ENCODE data around the gene TMEM59L. TPM values are rescaled to one million over a fixed set of nuclear protein-coding genes. Genes with fewer than 3 reads are reported as not detected.
A peak's percentile ranks its signal among the peaks of the same experiment; 100 is the strongest.
"Not testable (repeated sequence)": the region's sequence is repeated elsewhere in the genome, so short reads cannot be mapped to it uniquely, and the experiment has no call there.

TMEM59L gene
- total RNA-seq, 1 donor from 2014 or later = 1.5 TPM

DNA sequence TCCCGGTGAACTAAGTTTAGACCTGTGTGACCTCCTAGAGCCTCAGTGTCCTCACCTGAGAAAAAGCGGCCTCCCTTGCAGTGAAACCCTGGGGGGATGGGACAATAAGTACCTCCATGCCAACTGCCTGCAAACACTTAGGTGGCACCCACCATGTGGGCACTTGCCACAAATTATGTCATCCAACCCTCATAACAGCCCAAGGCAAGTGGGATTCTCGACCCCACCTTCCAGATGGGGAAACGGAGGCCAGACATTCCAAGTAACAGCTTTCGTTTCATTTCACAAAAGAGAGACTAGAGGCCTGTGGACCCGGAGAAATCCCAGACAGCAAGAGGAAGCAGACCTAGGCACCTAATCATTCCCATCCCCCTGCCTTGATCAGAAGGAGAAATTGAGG is 17.2 kb upstream of the TMEM59L start:
- Histone ChIP-seq H3K9me3 (replicated peaks) (no peaks in the 10 kb centered on the region), H3K36me3 (peaks cover 11% of the 10 kb centered on the region), H3K4me1 (peaks cover 33% of the 10 kb centered on the region), H3K27me3 (ENCODE audit: low read depth) (peaks cover 51% of the 10 kb centered on the region), H3K27ac (replicated peaks) (no peak overlapping the region), H3K4me3 (no peak overlapping the region)
- intact Hi-C loops (cut with micrococcal nuclease) = no loop called here
- TF ChIP-seq, protein P1, sequence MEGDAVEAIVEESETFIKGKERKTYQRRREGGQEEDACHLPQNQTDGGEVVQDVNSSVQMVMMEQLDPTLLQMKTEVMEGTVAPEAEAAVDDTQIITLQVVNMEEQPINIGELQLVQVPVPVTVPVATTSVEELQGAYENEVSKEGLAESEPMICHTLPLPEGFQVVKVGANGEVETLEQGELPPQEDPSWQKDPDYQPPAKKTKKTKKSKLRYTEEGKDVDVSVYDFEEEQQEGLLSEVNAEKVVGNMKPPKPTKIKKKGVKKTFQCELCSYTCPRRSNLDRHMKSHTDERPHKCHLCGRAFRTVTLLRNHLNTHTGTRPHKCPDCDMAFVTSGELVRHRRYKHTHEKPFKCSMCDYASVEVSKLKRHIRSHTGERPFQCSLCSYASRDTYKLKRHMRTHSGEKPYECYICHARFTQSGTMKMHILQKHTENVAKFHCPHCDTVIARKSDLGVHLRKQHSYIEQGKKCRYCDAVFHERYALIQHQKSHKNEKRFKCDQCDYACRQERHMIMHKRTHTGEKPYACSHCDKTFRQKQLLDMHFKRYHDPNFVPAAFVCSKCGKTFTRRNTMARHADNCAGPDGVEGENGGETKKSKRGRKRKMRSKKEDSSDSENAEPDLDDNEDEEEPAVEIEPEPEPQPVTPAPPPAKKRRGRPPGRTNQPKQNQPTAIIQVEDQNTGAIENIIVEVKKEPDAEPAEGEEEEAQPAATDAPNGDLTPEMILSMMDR (IDR thresholded peaks at IDR 0.05; ENCODE audit: borderline replicate concordance) = no peak
- DNase-seq = no peak

DNA sequence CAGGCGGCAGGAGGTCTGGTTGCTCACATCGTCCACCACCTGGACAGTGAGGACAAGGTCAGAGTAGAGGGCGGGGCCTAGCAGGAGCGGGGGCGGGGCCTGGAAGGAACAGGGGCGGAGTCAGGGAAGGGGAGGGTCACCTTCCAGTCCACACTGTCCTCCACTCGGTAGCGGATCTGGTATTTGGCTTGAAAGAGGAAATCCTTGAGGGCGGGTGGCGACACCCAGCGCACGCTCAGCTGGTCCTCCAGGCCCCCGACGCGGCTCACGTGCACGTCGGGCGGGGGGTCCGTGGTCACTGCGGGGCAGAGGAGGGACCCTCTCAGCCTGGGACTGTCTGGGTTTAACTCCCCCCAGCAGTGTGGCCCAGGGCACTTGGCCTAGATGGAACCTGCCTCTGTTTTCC is 15.9 kb upstream of the TMEM59L start:
- peaks cover 64% of the 10 kb centered on the region for H3K27me3 ChIP-seq (ENCODE audit: low read depth)
- H3K4me1 ChIP-seq = peaks cover 30% of the 10 kb centered on the region
- no peak overlapping the region for H3K27ac ChIP-seq (replicated peaks)
- TF ChIP-seq, protein P1 (IDR thresholded peaks at IDR 0.05; ENCODE audit: borderline replicate concordance) = no peak
- peak; percentile 53 for DNase-seq
- no peaks in the 10 kb centered on the region for H3K36me3 ChIP-seq
- intact Hi-C loops (cut with micrococcal nuclease) = no loop called here
- peak overlapping the region; percentile 17 for H3K4me3 ChIP-seq
- H3K9me3 ChIP-seq (replicated peaks) = no peaks in the 10 kb centered on the region

DNA sequence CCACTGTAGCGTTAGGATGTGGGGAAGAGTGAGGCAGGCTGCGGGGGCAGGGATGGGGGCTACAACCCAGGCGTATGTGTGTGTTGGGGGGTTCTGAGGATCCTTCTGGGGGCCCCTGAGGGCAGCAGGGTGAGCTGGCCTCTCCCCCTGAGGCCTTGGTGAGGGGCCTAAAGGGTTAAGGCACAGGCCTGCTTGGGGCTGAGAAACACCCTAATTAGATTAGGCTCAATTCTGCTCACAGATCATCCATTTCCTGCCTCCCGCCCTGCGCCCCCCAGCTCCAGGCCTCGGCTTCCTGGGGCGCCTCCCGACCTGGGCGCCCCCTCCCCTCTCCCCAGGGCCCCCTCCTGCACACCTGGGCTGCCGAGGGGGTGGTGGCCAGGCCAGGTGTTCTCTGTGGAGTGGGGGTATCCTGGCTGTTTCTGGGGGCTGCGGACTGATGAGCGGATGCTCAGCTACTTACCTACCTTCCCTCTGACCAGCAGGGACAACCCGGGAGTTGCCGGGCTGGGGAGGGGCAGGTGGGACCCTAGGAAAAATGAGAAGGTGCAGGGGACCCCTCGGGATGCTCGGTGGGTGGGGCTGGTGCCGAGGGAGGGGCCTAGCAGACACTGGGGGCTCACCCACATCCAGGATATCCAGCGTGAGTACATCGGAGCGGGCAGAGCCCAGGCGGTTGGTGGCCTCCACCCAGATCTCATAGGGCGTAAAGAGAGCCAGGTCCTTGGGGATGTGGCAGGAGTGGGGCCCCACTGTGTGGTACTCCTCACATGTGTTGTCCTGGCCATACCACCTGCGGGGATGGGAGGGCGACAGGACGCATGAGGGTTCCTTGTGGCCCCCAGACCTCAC is 14.6 kb upstream of the TMEM59L start:
- no peaks in the 10 kb centered on the region for H3K36me3 ChIP-seq
- no peak overlapping the region for H3K27ac ChIP-seq (replicated peaks)
- H3K4me3 ChIP-seq = no peak overlapping the region
- peaks cover 30% of the 10 kb centered on the region for H3K4me1 ChIP-seq
- H3K9me3 ChIP-seq (replicated peaks) = no peaks in the 10 kb centered on the region
- DNase-seq = no peak
- H3K27me3 ChIP-seq (ENCODE audit: low read depth) = peaks cover 77% of the 10 kb centered on the region
- intact Hi-C loops (cut with micrococcal nuclease) = no loop called here
- TF ChIP-seq, protein P1 (IDR thresholded peaks at IDR 0.05; ENCODE audit: borderline replicate concordance) = no peak

DNA sequence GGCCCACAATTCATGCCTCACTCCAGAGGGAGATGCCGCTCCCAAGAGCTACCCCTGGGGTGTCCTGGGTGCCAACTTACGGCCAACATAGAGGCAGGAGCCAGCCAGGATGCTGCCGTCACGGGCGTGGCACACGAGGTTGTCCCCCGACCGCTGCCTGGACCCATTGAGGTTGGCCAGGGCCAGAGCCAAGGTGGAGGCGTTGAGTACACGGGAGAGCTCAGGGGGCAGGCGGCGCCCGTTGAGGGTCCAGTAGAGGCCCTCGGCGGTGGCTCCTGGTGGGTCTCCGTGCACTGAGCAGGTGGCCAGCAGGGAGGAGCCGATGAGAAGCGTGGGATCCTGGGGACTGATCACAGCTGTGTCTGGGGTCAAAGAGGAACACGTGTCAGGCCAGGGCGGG is 13.2 kb upstream of the TMEM59L start:
- H3K36me3 ChIP-seq = no peaks in the 10 kb centered on the region
- TF ChIP-seq, protein P1 (IDR thresholded peaks at IDR 0.05; ENCODE audit: borderline replicate concordance) = no peak
- no peak overlapping the region for H3K27ac ChIP-seq (replicated peaks)
- H3K4me3 ChIP-seq = no peak overlapping the region
- DNase-seq = no peak
- peaks cover 34% of the 10 kb centered on the region for H3K4me1 ChIP-seq
- H3K27me3 ChIP-seq (ENCODE audit: low read depth) = peaks cover 92% of the 10 kb centered on the region
- H3K9me3 ChIP-seq (replicated peaks) = no peaks in the 10 kb centered on the region
- intact Hi-C loops (cut with micrococcal nuclease) = no loop called here

DNA sequence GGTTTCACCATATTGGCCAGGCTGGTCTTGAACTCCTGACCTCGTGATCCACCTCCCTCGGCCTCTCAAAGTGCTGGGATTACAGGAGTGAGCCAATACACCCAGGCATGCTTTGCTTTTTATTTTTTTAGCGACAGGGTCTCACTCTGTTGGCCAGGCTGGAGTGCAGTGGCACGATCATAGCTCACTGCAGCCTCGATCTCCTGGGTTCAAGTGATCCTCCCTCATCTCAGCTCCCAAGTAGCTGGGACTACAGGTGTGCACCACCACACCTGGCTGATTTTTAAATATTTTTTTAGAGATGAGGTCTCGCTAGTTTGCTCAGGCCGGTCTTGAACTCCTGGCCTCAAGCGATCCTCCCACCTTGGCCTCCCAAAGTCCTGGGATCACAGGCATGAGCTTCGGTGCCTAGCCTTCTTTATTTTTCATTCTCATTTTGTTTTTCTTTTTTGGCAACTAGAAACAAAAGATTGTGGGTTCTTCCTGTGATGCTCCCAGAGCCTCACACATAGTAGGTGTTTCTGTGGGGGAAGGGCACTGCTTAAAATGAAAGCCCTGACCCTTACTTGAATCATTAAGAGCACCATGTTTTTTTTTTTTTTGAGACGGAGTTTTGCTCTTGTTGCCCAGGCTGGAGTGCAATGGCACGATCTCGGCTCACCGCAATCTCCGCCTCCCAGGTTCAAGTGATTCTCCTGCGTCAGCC is 11.8 kb upstream of the TMEM59L start:
- H3K9me3 ChIP-seq (replicated peaks); DNase-seq; H3K36me3 ChIP-seq; H3K4me3 ChIP-seq; H3K27ac ChIP-seq (replicated peaks); intact Hi-C loops (cut with micrococcal nuclease): not testable (repeated sequence)
- peaks cover 97% of the 10 kb centered on the region for H3K27me3 ChIP-seq (ENCODE audit: low read depth)
- H3K4me1 ChIP-seq = peaks cover 31% of the 10 kb centered on the region

DNA sequence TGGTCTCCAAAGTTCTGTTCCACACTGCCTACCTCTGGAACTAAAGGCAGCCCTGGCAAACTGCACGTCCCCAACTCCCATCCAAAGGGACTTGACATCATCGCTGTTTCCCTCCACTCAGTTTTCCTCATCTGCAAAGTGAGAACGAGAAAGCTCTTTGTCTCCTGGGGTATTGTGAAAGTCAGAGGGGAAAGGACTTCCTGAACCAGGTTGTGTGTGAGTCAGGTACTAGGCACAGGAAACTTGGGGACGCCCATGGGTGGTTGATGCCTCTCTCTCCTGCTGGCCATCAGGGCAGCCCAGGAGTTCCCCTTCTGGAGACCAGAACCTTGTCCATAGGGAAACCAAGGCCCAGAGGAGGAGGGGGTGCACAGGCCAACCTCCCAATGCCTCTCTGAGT is 10.8 kb upstream of the TMEM59L start:
- TF ChIP-seq, protein P1 (IDR thresholded peaks at IDR 0.05; ENCODE audit: borderline replicate concordance) = no peak
- Histone ChIP-seq H3K27ac (replicated peaks) (no peak overlapping the region), H3K27me3 (ENCODE audit: low read depth) (peaks cover 94% of the 10 kb centered on the region), H3K36me3 (no peaks in the 10 kb centered on the region), H3K4me3 (no peak overlapping the region), H3K4me1 (peaks cover 31% of the 10 kb centered on the region), H3K9me3 (replicated peaks) (no peaks in the 10 kb centered on the region)
- intact Hi-C loops (cut with micrococcal nuclease) = no loop called here
- DNase-seq = no peak

All from left ventricle myocardium inferior (tissue), 1 donor.